Measurements from ENCODE around the gene IFNL4.
"Not testable (repeated sequence)": the region's sequence is repeated elsewhere in the genome, so short reads cannot be mapped to it uniquely, and the experiment has no call there.

Gene IFNL4

DNA sequence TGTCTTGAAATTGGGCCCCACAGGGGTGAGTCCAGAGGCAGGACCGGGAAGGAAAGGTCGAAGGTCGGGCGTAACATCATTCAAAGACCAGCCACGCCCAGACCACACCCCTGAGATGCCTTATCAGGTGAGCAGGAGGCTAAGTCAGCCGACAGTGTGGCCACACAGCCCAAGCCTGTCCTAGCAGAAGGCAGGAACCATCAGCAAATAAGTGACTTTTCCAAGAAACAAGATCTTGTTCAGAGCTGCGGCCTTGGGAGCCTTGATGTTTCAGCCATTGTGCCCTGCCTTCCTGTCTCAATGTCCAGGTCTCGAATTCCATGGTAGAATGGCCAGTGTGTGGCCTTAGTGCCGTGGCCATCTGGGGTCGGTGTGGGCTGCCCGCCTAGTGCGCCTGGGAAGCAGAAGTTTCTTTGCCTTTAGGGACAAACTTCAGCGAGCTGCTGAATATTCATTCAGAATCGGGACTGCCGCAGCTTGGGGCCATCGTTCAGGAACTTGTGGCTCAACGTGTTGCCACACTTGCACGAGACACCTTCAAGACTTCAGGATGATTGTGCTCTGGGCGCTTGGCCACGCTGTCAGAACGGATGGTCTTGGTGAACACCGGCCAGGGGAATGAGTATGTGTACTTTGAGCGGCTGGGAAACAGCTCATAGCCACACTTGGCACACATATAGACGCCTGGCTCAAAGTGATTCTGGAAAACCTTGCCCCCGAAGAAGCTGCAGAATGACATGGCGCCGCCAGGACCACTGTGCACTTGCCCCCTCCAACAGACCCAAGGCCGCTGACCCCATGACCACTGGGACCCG is 6.1 kb upstream of the IFNL4 start:
- no peak for DNase-seq

DNA sequence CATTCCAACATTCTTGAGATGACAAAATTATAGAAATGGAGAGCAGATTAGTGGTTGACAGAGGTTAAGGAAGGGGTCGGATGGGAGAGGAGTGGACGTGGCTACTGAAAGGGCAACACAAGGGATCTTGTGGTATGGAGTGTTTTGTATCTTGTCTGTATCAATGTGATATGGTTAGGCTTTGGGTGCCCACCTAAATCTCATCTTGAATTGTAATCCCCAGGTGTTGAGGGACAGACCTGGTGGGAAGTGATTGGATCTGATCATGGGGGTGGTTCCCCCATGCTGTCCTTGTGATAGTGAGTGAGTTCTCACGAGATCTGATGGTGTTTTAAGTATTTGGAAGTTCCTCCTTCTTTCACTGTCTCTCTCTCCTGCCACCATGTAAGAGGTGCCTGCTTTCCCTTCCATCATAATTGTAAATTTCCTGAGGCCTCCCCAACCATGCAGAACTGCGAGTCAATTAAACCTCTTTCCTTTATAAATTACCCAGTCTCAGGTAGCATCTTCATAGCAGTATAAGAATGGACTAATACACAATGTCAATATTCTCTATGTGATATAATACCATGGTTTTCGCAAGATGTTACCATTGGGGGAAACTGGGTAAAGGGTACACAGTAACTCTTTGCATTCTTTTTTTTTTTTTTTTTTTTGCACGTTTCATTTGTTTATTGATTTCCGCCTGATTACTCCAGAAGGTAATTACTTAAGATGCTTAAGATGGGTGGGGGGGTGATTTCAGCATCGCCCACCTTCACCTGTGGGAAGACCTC is 4.9 kb upstream of the IFNL4 start:
- no peak for DNase-seq

DNA sequence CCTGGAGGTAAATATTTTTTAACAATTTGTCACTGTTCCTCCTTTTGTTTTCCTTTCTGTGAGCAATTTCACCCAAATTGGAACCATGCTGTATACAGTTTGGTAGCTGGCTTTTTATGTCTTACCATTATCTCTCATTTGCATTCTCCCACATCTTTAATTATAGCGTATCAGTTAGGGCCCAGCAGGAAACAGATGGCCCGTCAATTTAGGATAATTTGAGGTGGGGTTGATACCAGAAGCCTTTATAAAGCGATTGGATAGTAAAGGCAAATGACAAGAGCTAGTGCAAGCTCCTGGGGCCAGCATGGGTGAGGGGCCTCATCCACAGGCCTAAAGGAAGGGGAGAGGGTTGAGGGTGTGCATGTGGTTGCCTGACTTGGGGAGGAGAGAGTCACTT is 3.8 kb upstream of the IFNL4 start:
- no peak for DNase-seq

DNA sequence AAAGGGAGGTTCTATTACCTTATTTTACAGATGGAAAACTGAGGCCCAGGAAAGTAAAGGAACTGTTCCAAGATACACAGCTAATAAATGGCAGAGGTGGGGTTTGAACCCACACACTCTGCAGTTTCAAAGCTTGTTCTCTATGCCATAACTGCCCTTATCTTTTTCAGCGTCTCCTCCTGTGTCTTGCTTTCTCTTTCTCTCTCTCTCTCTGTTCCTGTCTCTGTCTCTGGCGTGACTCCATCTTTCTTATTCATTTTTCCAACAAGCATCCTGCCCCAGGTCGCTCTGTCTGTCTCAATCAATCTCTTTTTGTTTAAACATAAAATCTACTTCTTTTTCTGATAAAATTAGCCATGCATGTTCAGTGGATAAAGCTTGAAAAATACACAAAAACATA is 3.2 kb upstream of the IFNL4 start:
- DNase-seq, result no peak

DNA sequence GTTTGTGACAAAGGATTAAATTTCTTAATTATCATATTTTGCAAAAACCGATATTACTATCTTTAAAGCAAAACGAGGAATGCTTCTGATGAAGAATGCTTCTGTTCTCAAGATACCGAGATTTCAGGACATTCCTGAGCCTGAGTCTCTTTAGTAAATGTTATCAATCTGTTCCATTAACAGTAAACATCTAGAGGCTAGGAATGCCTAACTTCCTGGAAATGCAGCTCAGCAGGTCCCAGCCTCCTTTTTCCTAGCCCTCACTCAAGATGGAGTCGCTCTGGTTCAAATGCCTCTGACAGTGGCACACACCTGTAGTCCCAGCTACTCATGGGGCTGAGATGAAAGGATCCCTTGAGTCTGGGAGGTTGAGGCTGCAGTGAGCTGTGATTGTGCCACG is 2.4 kb upstream of the IFNL4 start:
- DNase-seq, result no peak

DNA sequence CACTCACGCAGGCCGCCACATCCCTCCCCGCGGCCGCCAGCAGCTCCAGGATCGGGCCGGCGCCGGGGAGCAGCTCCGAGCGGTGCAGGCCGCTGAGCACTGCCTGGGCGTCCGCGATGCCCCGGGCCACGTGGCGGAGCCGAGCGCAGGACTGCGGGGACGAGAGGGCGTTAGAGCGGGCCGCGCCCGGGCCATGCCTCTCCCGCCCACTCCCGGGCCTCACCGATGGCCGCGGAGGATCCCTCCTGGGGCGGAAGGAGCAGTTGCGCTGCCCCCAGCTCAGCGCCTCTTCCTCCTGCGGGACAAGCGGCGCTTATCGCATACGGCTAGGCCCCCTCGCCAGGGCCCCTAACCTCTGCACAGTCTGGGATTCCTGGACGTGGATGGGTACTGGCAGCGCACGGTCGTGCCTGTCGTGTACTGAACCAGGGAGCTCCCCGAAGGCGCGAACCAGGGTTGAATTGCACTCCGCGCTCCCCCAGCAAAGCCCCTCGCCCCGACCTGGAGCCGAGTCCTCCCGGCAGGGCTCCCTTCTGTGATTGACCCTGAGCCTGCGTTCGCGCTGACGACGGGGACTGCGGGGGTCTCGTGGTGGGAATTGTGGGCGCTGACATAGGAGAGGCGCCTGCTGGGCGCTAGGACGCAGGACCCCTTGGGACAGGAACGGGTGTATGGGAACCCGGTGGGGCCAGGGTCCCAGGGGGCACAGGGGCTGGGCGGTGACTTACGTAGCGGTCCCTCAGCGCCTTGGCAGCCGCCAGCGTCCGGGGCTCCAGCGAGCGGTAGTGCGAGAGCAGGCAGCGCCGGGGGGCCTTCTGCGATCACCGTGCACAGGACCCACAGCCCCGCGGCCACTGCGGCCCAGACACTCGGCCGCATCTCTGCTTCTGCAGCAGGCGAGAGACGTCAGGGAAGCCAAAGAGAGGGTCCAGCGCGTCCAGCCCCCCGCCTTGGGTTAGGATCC is 673 bp downstream of the IFNL4 start:
- DNase-seq, result no peak

DNA sequence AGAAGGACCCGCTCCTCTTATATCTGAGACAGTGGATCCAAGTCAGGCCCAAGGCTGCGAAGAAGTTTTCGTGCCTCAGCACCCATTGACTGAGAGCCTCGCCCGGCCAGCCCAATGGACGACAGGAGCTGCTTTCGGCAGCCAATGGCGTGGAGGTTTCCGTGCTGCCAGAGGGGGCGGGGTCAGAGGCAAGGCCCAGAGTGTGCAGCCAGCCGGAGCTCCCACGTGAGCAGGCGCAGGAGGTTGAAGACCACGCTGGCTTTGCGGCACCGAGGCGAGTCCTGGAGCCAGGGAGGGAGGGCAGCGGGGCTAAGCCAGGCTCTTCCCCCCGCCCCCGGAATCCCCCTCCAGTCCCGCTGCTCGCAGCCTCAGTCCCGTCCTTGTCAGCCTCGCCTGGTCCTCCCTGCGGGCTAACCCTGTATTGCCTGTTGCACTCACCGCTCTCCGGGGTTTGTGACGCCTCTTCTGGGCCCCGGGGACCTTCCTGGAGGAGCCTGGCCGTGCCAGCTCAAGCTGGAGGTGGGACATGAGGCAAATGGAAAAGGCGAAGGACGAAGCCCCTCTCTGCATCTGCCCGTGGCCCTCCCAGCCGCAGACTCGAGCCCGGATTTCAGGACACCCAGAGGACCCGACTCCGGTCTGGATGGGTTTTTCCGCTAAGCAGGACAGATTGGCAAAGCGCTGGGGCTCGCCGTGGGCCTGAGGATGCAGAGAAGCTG is 1.5 kb downstream of the IFNL4 start:
- peak; percentile 15 for DNase-seq

DNA sequence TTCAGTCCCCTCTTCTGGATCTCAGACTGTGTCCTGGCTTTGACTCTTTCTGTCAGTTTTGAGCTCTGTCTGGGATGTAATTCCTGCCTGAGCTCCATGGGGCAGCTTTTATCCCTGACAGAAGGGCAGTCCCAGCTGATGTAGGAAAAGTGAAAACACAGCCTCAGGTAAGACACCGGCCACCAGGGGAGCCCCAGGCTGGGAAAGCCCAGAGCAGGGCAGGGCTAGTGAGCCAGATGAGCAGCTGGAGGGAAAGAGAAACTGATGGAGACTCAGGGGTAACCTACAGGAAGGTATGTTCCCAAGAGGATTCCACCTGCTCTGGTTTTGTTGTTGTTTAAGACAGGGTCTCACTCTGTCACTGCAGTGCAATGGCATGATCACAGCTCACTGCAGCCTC is 3.5 kb downstream of the IFNL4 start:
- not testable (repeated sequence) for DNase-seq

DNA sequence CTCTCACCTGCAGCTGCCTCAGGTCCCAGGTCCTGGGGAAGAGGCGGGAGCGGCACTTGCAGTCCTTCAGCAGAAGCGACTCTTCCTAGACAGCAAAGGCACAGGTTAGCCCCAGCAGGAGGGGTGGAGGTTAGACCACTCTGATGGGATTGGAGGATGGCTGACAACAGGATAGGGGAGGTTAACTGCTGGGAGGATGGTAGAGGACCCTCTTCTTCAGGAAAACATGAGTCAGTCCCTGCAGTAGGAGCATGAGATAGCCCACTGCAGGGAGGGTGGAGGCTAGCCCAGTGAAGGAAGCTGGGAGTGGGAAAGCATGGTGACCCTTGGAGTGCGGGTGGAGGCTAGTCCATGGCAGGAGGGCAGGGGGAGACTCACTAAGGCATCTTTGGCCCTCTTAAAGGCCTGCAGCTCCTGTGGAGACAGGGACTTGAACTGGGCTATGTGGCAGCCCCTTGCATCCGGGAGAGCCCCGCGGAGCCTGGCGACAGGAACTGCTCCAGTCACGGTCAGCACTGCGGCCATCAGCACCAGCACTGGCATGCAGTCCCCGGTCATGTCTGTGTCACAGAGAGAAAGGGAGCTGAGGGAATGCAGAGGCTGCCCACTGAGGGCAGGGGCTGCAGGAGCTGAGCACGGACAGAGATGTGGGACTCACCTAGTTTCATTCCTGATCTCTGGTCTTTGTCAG is 4.1 kb downstream of the IFNL4 start, which contains the start of gene IFNL3:
IFNL3 (minus strand) TSS at position 597 of the 691 bp plus-strand sequence; CDS start at position 558, 39 bp downstream.
- DNase-seq, result not testable (repeated sequence)

DNA sequence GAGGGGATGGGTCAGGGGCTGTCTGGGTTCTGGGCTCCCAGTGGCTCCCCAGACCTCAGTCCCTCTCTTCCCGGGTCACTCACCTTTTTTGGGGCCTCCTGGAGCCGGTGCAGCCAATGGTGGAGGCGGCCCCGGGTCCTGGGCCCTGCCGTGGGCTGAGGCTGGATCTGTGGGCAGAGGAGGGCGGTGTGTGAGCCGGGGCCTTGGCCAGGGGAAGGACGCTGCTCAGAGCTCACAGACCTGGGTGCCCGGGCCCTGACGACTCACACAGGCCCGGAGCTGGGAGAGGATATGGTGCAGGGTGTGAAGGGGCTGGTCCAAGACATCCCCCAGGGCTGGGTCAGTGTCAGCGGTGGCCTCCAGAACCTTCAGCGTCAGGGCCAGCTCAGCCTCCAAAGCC is 4.9 kb downstream of the IFNL4 start:
- DNase-seq, result not testable (repeated sequence)

DNA sequence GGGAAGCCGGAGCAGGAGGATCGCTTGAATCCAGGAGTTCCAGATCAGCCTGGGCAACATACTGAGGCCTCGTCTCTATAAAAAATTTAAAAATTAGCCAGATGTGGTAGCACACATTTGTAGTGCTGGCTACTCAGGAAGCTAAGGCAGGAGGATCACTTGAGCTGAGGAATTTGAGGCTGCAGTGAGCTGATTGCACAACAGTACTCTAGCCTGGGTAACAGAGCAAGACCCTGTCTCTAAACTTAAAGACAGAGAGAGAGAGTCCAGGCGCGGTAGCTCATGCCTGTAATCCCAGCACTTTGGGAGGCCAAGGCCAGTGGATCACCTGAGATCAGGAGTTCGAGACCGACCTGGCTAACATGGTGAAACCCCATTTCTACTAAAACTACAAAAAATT is 8.2 kb downstream of the IFNL4 start:
- DNase-seq, result no peak

DNA sequence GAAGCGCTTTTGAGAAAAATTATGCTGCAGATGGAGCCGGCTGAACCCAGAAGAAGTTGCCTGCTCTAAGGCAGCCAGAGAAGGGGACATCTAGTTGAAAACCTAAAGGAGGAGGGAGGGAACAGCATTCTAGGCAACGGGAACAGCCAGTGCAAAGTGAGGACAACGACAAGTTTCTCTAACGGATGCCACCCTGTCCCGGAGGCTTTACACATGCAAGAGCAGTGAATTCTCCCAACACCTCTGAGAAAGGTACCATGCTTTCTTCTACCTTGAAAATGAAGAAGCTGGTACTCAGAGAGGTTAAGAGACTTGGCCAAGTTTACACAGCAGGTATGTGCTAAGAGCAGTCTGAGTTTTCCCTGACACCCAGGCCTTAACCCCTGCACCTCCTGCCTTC is 9.7 kb downstream of the IFNL4 start:
- DNase-seq, result no peak

DNA sequence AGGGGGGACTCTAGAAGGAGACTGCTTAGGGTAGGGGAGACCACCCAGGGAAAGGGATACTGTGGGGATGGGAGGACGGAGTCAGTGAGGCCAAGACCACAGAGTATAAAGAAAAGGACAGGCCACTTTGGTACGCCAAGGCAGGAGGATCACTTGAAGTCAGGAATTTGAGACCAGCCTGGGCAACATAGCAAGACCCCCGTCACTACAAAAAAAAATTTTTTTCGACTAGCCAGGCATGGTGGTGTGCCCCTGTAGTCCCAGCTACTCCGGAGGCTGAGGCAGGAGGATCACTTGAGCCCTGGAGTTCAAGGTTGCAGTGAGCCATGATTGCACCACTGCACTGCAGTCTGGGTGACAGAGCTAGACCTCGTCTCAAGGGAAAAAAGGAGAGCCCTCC is 10.4 kb downstream of the IFNL4 start:
- DNase-seq, result no peak

DNA sequence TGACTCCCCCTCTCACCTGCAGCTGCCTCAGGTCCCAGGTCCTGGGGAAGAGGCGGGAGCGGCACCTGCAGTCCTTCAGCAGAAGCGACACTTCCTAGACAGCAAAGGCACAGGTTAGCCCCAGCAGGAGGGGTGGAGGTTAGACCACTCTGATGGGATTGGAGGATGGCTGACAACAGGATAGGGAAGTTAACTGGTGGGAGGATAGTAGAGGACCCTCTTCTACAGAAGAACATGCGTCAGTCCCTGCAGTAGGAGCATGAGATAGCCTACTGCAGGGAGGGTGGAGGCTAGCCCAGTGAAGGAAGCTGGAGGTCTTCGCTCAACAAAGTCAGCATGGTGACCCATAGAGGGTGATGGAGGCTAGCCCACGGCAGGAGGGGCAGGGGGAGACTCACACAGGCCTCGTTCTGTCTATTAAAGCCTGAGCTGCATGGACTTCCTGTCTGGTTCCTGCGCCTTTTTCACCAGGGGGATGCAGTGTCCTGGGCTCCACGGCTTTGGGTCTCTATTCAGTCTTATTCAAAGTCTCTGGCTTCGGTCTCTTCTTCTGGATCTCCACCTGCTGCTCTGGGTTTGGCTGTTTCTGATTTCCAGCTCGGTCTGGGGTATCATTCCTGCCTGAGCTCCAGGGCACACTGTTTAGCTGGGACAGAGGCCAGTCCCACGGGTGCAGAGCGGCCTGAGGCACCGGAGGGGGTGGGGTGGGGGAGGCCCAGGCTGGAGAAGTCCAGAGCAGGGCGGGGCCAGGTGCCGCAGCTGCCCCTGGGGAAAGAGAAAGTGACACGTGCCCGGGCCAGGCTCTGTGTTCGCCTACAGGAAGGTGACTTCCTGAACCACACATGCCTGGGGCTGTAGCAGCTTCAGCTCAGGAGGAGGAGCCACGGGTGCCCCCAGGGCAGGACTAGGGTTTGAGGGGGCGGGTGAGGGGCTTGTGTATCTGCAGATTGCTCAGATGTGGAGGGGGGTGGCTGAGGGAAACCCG is 11.2 kb downstream of the IFNL4 start:
- DNase-seq, result peak; percentile 6

DNA sequence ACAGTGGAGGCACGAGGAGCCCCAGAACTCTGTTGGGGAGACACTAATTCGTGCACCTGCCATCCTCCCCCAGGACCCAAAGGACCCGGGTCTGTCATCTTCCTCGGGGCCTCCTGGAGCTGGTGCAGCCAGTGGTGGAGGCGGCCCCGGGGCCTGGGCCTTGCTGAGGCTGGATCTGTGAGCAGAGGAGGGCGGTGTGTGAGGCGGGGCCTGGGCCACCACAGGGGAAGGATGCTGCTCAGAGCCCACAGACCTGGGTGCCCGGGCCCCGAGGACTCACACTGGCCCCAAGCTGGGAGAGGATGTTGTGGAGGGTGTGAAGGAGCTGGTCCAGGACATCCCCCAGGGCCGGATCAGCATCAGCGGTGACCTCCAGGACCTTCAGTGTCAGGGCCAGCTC is 12.1 kb downstream of the IFNL4 start:
- no peak for DNase-seq

DNA sequence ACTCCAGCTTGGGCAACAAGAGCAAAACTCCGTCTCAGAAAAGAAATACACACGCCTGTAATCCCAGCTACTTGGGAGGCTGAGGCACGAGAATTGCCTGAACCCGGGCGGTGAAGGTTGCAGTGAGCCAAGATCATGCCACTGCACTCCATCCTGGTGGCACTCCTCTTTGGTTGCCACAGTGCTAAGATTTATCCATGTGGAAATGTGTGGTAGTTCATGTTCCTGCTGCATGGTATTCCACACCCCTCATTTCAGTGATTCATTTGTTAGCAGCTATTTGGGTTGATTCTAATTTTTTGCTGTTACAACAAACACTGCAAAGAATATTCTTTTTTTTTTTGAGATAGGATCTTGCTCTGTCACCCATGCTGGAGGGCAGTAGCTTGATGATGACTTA is 15.9 kb downstream of the IFNL4 start:
- DNase-seq, result no peak

DNA sequence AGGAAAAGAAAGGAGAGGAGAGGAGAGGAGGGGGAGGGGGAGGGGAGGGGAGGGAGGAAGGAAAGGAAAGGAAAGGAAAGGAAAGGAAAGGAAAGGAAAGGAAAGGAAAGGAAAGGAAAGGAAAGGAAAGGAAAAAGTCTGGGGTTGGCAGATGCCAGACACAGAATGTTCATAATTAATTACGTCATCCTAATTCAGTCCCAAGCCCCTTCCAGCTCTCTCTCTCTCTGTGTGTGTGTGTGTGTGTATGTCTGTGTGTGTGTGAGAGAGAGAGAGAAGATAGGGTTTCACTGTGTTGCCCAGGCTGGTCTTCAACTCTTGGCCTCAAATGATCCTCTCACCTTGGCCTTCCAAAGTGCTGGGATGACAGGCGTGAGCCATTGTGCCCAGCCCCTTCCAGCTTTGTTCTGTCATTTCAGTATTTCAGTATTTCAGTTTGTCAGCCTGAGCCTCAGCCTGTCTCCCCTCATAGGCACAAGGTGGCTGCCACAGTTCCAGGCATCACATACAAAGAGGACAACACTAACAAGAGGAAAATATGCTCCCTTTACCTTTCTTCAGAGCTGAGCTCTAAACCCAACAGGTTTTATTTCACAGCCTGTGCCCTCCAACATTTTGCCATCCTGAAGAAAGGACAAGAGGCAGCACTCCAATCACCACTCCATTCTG is 18.4 kb downstream of the IFNL4 start:
- DNase-seq, result no peak

DNA sequence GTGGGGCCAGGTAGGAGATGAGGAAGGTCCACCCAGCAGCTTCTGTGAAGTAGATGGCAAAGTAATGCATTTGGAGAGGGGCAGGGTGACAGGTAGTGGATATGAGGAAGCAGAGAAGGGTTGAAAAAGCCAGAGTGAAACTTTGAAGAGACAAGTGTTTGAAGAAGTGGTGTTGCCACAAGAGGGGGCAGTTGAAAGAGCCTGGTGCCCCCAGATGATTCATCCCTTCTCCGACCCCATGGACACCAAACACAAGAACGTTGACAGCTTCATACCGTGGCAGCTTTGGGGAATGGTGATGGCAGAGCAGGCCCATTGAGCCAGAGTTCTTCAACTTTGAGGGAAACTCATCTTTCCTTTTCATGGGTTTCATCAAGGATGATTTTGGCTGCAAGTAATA is 23.7 kb downstream of the IFNL4 start:
- no peak for DNase-seq

DNA sequence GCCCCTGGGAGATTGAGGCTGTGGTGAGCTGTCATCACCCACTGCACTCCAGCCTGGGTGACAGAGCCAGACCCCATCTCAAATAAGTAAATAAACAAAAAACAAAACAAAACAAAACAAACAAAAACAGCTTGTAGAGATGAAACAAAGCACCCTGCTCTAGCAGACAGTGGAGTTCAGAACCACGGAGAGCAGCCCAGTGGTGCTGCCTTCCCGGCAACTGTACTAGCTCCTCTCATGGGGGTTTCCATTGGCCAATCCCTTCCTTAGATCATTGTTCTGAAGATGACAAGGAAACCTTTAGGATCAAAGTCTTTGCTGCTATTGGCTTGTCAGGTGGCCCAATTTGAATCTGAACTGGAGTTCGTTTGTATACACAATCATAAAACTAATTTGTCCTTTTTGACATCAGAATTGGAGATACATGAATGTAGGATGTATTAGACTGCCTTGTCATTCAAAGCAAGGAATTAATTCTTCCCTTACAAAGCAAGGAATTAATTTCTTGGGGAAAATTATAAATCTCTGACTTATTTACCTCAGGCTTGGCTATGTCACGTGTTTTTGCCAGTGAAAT is 24.9 kb downstream of the IFNL4 start:
- DNase-seq, result no peak
